ENCODE measurements around the gene RPTOR. TPM values are rescaled to one million over a fixed set of nuclear protein-coding genes. Genes with fewer than 3 reads are reported as not detected.
"Not testable (repeated sequence)": the region's sequence is repeated elsewhere in the genome, so short reads cannot be mapped to it uniquely, and the experiment has no call there.

RPTOR gene
- total RNA-seq, 1 experiment from 2014 or later: 19.8 TPM

DNA sequence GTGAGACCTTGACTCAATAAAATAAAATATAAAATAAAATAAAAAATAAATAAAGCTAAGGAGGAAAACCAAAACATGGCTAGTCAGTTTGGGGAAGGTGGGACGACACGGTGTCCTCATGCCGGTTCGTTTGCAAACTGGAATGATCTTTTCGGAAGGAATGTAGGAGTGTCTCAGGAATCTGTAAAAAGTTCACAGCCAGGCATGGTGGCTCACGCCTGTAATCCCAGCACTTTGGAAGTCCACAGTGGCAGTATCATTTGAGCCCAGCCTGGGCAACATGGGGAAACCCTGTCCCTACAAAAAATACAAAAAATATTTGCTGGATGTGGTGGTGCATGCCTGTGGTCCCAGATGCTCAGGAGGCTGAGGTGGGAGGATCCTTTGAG, 14.7 kb upstream of the RPTOR start:
- DNase-seq (ENCODE audit: low read depth): no peak
- in situ Hi-C loops (cut with HindIII; ENCODE audit: low pct_unique_long_range_greater_than_20kb, low sequenced_read_pairs): no loop called here

DNA sequence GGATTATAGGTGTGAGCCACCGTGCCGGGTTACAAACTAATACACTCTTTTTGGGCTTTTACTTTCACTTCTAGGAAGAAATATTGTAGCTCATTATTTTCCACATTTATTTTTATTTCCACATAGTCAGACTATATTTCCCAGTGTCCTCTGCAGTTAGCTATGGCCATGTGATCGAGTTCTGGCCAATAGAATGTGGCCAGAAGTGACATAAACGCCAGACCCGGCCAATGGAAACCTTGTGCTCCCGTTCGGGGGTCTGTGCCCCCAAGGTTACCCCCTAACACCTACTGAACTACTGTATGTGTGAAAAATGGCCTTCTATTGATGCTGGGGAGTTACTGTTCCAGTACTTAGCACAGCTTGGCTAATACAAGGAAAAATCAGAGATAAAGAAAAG, 13.2 kb upstream of the RPTOR start:
- DNase-seq (ENCODE audit: low read depth): no peak
- in situ Hi-C loops (cut with HindIII; ENCODE audit: low pct_unique_long_range_greater_than_20kb, low sequenced_read_pairs): no loop called here

DNA sequence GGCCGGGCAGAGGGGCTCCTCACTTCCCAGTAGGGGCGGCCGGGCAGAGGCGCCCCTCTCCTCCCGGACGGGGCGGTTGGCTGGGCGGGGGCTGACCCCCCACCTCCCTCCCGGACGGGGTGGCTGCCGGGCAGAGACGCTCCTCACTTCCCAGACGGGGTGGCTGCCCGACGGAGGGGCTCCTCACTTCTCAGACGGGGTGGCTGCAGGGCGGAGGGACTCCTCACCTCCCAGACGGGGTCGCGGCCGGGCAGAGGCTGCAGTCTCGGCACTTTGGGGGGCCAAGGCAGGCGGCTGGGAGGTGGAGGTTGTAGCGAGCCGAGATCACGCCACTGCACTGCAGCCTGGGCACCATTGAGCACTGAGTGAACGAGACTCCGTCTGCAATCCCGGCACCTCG, 7.3 kb upstream of the RPTOR start:
- DNase-seq (ENCODE audit: low read depth); in situ Hi-C loops (cut with HindIII; ENCODE audit: low pct_unique_long_range_greater_than_20kb, low sequenced_read_pairs): not testable (repeated sequence)

DNA sequence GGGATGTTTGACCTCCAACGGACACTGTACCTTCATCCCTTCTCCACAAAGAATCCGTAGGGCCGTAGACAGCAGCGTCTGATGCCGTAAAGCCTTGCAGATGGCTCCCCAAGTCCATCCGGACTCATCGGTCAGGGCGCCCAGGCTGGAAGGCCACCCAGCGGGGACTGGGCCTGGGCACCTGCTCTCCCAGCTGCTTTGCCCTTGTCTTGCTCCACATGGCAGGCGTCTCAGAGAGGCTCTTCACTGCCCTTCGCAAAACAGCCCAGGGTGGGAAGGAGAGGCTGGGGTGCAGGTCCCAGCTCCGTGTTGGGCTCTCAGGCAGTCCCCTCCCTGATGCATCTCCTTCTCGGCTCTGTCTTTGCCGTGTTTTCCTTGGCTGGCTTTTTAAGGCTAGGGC, 6.2 kb upstream of the RPTOR start:
- in situ Hi-C loops (cut with HindIII; ENCODE audit: low pct_unique_long_range_greater_than_20kb, low sequenced_read_pairs): no loop called here
- no peak for DNase-seq (ENCODE audit: low read depth)

DNA sequence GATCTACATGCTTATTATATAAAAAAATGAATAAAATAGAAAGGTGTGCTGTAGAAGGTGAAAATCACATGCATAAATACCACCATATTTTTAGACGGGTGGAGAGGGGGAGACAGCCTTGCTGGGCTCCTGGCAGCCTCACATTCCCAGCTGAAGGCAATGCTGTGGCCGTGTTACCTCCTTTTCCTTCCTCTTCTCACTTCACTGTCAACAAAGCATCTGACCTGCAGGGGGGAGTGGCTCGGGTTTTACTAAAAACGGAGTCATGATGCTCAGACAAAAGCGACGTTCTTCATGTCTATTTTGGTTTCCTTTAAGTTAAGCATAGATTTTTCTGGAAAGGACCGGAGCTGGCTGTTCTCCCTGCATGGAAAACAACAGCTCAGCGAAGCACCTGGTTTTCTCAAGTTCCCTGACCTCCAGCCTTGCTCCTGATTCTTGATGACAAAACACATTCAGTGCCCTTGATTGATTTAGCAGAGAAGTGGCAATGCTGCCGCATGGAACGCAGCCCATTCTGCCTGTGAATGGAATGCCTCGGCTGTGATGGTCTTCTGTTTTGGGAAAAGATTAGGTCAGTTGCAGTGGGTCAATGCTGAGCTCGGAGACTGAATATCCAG, 5.5 kb upstream of the RPTOR start:
- DNase-seq (ENCODE audit: low read depth): no peak
- in situ Hi-C loops (cut with HindIII; ENCODE audit: low pct_unique_long_range_greater_than_20kb, low sequenced_read_pairs): no loop called here

DNA sequence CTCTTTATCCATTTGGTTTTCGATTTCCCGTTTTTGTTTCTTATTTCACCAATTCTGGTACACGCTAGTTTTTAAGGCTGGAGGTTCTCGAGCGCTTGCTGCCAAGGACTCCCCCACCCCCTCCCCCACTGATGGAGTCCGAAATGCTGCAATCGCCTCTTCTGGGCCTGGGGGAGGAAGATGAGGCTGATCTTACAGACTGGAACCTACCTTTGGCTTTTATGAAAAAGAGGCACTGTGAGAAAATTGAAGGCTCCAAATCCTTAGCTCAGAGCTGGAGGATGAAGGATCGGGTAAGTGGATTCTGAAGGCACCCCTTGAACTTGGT, 825 bp downstream of the RPTOR start:
- in situ Hi-C loops (cut with HindIII; ENCODE audit: low pct_unique_long_range_greater_than_20kb, low sequenced_read_pairs): no loop called here
- no peak for DNase-seq (ENCODE audit: low read depth)

DNA sequence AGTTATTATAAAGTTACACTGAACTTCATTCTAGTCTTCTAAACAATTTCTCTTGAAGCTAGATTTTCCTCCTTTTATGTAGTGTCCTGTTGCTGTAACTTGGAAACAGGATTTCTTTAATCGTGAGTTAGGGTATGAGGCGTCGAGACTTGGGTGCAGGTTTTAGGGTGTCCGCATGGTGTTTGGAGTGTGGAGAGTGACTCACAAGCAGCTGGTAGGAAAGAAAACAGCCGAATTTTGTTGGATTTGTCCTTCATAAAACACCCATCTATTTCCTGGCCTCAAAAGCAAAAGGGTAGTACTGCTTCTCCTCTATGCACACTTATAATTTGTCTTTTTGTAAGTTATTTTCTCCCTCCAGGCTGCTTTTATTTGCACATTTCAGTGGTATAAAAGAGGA, 1.6 kb downstream of the RPTOR start:
- no peak for DNase-seq (ENCODE audit: low read depth)
- in situ Hi-C loops (cut with HindIII; ENCODE audit: low pct_unique_long_range_greater_than_20kb, low sequenced_read_pairs): no loop called here

DNA sequence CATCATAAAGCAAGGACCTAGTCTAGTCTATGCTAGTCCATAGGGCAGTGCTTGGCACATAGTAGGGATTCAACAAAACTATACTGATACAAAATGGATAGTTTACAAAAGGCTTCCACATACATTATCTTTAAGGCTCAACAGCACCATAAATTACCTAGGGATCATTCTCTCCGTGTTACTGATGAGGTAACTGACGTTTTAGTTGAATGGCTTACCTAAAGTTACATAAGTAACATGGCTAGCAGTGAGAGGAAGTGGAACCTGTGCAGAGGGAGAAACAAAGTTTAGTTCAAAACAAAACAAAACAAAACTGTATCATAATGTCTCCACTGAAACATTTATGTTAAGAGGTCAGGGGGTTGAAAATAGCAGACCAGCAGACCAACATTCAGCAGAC, 7.9 kb downstream of the RPTOR start:
- DNase-seq (ENCODE audit: low read depth): no peak

DNA sequence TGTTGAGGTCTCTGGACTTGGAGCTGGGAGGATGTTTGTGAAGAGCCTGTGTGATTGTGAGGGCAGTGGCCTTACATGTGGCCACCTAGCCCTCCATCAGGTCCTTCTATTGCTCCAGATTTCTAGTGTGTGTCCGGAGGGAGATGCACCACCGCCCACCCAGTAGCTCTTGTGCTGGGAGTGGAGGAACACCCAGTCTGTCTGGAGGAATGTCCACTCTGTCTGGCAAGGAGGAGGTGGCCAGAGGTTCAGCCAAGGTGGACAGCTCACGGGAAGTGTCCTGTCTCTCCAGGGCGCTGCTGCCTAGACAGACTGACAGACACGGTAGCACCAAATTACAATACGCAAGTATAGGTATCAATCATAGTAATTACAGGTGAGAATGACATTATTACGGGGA, 10.6 kb downstream of the RPTOR start:
- in situ Hi-C loops (cut with HindIII; ENCODE audit: low pct_unique_long_range_greater_than_20kb, low sequenced_read_pairs): no loop called here
- no peak for DNase-seq (ENCODE audit: low read depth)

More for the DNA sequence above, 7.9 kb downstream of the RPTOR start:
- in situ Hi-C loops (cut with HindIII; ENCODE audit: low pct_unique_long_range_greater_than_20kb, low sequenced_read_pairs): no loop called here

DNA sequence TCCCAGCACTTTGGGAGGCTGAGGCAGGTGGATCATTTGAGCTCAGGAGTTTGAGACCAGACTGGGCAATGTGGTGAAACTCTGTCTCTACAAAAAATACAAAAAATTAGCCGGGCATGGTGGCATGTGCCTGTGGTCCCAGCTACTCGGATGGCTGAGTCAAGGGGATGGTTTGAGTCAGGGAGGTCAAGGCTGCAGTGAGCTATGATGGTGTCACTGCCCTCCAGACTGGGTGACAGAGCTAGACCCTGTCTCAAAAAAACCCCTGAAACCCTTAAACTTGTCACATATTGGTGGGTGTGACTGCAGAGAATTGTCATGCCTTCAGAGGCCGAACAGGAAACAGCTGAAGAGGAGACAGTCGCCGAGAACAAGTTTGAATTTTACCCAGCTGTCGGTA, 13.4 kb downstream of the RPTOR start:
- in situ Hi-C loops (cut with HindIII; ENCODE audit: low pct_unique_long_range_greater_than_20kb, low sequenced_read_pairs): no loop called here
- DNase-seq (ENCODE audit: low read depth): no peak

DNA sequence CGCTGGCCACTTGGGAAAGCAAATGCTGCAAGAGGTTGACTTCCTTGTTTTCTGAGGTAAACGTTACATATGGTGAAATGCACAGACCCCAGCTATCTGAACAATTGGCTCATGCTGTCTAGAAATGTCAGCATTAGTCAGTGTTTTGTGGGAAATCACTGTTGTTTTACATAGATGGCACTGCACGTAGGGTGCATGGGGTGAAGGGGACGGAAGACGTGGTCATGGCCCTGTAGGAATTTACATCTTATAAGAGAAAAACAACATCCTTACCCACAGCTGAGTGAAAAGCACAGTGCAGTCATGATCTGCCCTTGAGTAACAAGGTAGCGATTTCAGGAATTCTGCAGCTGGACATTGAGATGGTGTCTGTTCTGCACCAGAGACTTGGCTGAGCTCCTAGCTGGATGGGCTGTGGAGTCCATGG, 15.2 kb downstream of the RPTOR start:
- no peak for DNase-seq (ENCODE audit: low read depth)
- in situ Hi-C loops (cut with HindIII; ENCODE audit: low pct_unique_long_range_greater_than_20kb, low sequenced_read_pairs): no loop called here

DNA sequence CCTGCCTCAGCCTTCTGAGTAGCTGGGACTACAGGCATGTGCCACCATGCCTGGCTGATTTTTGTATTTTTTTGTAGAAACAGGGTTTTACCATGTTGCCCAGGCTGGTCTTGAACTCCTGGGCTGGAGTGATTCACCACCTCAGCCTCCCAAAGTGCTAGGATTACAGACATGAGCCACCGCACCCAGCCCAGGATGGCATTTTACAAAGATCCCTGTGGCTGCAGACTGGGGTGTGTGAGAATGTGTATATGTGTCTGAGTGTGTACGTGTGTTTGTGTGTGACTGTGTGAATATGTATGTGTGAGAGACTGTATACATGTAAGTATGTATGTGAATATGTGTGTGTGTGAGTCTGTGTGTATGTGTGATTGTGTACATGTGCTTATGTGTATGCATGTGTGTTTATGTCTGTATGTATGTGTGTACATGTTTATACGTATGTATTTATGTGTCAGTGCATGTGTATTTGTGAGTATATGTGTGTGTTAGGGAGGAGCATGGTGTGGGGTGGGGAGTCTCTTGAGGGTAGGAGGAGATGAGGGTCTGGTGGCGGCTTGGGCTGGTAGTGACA, 17.0 kb downstream of the RPTOR start:
- no peak for DNase-seq (ENCODE audit: low read depth)
- in situ Hi-C loops (cut with HindIII; ENCODE audit: low pct_unique_long_range_greater_than_20kb, low sequenced_read_pairs): no loop called here

DNA sequence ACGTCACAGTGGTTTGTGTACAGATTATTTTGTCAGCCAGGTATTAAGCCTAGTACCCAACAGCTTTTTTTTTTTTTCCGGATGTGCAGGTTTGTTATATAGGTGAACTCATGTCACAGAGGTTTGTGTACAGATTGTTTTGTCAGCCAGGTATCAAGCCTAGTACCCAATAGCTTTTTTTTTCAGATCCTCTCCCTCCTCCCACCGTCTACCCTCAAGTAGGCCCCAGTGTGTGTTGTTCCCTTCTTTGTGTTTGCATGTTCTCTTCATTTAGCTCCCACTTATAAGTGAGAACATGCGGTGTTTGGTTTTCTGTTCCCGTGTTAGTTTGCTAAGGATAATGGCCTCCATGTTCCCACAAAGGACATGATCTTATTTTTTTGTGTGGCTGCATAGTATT, 19.9 kb downstream of the RPTOR start:
- DNase-seq (ENCODE audit: low read depth): no peak
- in situ Hi-C loops (cut with HindIII; ENCODE audit: low pct_unique_long_range_greater_than_20kb, low sequenced_read_pairs): no loop called here

DNA sequence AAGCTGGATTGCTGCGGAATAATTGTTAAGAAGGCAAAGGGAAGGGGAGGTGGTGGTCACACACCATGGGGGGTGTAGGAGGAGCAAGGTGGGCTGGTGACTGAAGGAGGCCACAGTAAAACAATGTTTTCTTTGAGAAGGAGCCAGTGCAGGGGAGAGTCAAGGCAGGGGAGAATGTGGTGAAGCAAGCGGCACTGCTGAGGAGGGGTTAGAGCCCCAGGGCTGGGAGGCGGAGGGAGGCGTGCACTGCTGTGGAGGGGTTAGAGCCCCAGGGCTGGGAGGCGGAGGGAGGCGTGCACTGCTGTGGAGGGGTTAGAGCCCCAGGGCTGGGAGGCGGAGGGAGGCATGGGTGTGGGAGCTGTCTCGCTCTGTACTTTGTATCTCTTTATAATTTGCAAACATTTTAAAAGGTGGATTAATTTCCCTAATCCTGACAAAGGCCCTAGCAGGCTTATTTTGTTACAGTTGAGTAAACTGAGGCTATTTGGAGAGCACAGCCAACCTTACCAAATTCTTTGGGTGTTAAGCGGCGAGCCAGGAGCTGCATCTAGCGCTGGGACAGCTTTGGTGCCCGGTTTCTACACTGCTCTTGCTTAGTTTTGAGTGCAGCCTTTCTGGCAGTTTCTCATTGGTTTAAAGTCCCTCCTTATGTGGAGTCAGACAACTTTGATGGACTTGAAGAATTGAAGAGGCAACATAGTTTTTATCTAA, 20.9 kb downstream of the RPTOR start:
- no peak for DNase-seq (ENCODE audit: low read depth)
- in situ Hi-C loops (cut with HindIII; ENCODE audit: low pct_unique_long_range_greater_than_20kb, low sequenced_read_pairs): no loop called here

DNA sequence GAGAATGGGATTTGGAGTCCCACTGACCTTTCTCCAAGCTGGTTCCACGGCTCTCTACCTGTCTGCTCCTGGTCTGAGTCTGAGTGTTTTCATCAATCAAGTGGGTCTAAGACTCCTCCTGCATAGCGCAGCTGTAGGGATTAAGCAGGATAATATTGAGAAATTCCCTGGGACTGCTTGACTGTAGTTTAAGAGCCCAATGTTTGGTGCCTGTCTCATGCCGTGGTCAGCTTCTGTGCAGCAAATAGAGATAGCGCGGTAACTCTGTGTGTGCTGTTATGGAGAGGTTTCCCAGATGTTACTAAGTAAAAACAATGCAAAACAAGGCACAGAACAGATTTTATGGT, 21.4 kb downstream of the RPTOR start:
- no peak for DNase-seq (ENCODE audit: low read depth)

DNA sequence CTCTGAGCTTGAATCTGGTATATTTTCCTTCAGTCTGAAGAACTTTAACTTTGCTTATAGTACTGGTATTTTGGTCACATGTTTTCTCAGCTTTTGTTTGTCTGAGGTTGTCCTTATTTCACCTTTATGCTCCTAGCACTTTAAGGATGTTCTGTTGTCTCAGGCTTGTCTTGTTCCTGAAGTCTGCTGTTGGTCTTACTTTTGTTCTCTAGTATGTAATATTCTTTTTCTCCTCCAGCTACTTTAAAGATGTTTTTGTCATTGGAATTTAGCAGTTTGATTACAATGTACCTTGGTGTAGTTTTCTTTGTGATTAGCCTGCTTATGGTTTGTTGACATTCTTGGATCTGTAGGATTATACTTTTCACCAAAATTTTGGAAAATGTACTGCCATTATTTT, 23.6 kb downstream of the RPTOR start:
- no peak for DNase-seq (ENCODE audit: low read depth)
- in situ Hi-C loops (cut with HindIII; ENCODE audit: low pct_unique_long_range_greater_than_20kb, low sequenced_read_pairs): no loop called here

More for the DNA sequence above, 21.4 kb downstream of the RPTOR start:
- in situ Hi-C loops (cut with HindIII; ENCODE audit: low pct_unique_long_range_greater_than_20kb, low sequenced_read_pairs): no loop called here

DNA sequence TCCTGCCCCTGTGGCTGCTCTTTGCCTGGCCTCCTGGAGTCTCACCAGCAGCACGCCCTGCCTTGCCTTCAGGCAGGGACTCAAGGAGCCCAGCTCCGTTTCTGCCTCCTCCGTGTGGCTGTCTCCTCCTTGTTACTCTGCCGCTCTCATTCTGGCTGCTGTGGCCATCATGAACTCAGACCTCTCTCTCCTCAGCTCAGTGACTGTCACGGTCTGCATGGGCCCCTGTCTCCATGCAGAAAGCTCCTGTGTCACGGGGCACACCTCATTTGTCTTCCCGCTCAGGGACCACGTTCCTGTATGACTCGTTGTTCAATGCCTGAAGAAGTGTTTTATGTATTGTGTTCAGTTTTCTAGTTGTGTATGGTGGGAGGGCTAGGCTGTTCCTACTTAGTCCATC, 25.3 kb downstream of the RPTOR start:
- in situ Hi-C loops (cut with HindIII; ENCODE audit: low pct_unique_long_range_greater_than_20kb, low sequenced_read_pairs): no loop called here
- peak; percentile 75 for DNase-seq (ENCODE audit: low read depth)

DNA sequence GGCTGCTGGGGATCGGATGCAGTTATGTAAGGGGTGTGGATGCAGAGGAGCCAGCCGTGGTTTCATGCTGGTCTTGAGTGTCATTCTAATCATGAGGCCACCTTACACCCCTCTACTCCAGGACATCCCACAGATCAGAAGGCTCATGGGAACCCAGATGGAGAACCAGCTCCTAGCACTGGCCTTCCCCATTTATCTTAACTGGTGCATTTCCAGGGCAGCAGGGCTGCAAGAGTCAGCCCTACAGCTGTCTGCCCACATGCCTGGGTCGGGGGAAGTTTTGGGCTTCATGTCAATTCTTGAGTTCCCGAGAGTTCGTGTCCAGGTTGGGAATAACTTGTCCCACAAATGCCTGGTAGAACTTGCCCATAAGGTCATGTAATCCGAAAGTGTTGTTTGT, 29.1 kb downstream of the RPTOR start:
- in situ Hi-C loops (cut with HindIII; ENCODE audit: low pct_unique_long_range_greater_than_20kb, low sequenced_read_pairs): no loop called here
- DNase-seq (ENCODE audit: low read depth): no peak

DNA sequence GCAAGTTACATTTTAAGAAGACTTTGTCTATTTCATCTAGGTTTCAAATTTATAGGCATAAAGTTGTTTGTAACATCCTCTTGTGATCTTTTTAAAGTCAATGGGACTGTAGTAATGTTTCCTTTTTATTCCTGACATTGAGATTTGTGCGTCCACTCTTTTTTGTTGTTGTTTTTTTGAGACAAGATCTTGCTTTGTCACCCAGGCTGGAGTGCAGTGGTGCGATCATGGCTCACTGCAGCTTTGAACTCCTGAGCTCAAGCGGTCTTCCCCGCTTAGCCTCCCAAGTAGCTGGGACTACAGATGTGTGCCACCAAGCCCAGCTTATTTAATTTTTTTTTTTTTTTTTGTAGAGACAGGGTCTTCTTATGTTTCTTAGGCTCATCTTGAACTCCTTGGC, 29.9 kb downstream of the RPTOR start:
- in situ Hi-C loops (cut with HindIII; ENCODE audit: low pct_unique_long_range_greater_than_20kb, low sequenced_read_pairs): no loop called here
- DNase-seq (ENCODE audit: low read depth): no peak
